ENCODE measurements around the gene CDC42BPA.

Gene CDC42BPA

GRCh38 chr1:227315629-227316346 is 2.5 kb downstream of the CDC42BPA start:
- no peak for TF ChIP-seq CTCF (IDR thresholded peaks at IDR 0.05; ENCODE audit: insufficient read depth, missing control alignments)
- DNase-seq (ENCODE audit: insufficient read length, low spot score) = no peak
- FAIRE-seq = peak; percentile 77

- peak; percentile 77 for FAIRE-seq
- no peak for TF ChIP-seq CTCF (IDR thresholded peaks at IDR 0.05; ENCODE audit: insufficient read depth, missing control alignments)
- DNase-seq (ENCODE audit: insufficient read length, low spot score) = no peak
Measured at GRCh38 chr1:227314014-227314848, 4.1 kb downstream of the CDC42BPA start.

- FAIRE-seq = no peak
- DNase-seq (ENCODE audit: insufficient read length, low spot score) = no peak
Measured at GRCh38 chr1:227312361-227313025, 5.8 kb downstream of the CDC42BPA start.

GRCh38 chr1:227311389-227312001 is 6.8 kb downstream of the CDC42BPA start:
- FAIRE-seq = peak; percentile 60
- no peak for DNase-seq (ENCODE audit: insufficient read length, low spot score)
- no peak for TF ChIP-seq CTCF (IDR thresholded peaks at IDR 0.05; ENCODE audit: insufficient read depth, missing control alignments)

More at GRCh38 chr1:227312361-227313025, 5.8 kb downstream of the CDC42BPA start:
- no peak for TF ChIP-seq CTCF (IDR thresholded peaks at IDR 0.05; ENCODE audit: insufficient read depth, missing control alignments)

GRCh38 chr1:227308367-227309336 is 9.6 kb downstream of the CDC42BPA start:
- FAIRE-seq = peak; percentile 91

More at GRCh38 chr1:227308367-227309336, 9.6 kb downstream of the CDC42BPA start:
- DNase-seq (ENCODE audit: insufficient read length, low spot score) = no peak
- no peak for TF ChIP-seq CTCF (IDR thresholded peaks at IDR 0.05; ENCODE audit: insufficient read depth, missing control alignments)
